Transverse colon (tissue), 3 donors: ENCODE measurements around the gene PANK3.

Experiments
- CTCF ChIP-seq, 5 experiments: fragments of 200-600 bp in 3 of 5; fragments of 450-650 bp in 2 of 5; sonication (generic) in 3 of 5; IDR thresholded peaks; 1 replicate in 2 of 5; 2 replicates in 3 of 5; pipeline ENCODE4 v1.5.1; 2016 to 2017; ENCODE audit warnings: antibody characterized with exemption in 5 of 5, inconsistent platforms in 3 of 5, mild to moderate bottlenecking in 2 of 5, moderate library complexity in 1 of 5
- EP300 ChIP-seq: sonication (generic); formaldehyde crosslinking; IDR thresholded peaks from one replicate; pipeline ENCODE4 v1.6.1; 2017; ENCODE audit warnings: antibody characterized with exemption, low read depth
- POLR2A ChIP-seq: fragments of 450-650 bp; IDR thresholded peaks from one replicate; pipeline ENCODE4 v1.6.1; 2016; ENCODE audit warnings: antibody characterized with exemption, mild to moderate bottlenecking, moderate library complexity

- TF ChIP-seq POLR2A (no peak), EP300 (no peak), CTCF (IDR thresholded peaks at IDR 0.05) (no peak)
These were observed 32.0 kb upstream of the PANK3 start for GRCh38 chr5:168611165-168611564.
